ENCODE measurements around the gene COPB2. TPM values are rescaled to one million over a fixed set of nuclear protein-coding genes. Genes with fewer than 3 reads are reported as not detected.
"Not testable (repeated sequence)": the region's sequence is repeated elsewhere in the genome, so short reads cannot be mapped to it uniquely, and the experiment has no call there.

Gene COPB2
- total RNA-seq, 2 donors from 2014 or later: 53.4 to 65.8 TPM

DNA sequence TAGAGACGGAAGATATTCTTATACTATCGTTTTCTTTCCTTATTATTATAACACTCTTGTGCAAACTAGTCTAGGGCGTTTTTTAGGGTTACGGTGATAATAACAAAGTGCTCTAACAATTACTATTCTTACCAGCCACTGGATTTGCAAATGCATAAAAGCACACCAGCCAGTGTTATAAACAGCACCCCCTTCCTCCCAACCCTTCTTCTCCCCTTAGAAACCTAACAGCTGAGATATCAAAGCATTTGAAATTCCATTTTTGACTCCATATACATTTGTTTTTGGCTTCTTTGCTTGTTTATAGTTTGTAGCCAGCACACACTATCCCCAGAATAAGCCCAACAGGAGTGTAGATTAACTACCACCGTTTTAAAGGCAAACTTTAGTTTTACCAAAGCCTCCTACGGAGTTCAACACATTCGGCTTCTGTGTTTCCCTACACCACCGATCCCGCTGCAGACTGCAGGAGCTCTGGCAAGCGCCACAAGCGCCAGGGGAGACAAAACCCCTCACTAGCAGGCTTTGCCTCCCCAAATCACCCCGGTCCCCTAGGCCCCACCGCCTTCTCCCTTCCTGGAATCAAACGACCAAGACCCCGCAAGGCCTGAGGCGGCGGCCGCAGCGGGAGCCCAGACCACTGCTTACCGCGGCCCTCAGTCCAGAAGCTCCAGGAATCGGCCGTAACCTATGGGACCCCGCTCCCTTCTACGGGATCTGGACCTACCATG lies 461 bp downstream of the COPB2 start:
- TF ChIP-seq, protein P1, sequence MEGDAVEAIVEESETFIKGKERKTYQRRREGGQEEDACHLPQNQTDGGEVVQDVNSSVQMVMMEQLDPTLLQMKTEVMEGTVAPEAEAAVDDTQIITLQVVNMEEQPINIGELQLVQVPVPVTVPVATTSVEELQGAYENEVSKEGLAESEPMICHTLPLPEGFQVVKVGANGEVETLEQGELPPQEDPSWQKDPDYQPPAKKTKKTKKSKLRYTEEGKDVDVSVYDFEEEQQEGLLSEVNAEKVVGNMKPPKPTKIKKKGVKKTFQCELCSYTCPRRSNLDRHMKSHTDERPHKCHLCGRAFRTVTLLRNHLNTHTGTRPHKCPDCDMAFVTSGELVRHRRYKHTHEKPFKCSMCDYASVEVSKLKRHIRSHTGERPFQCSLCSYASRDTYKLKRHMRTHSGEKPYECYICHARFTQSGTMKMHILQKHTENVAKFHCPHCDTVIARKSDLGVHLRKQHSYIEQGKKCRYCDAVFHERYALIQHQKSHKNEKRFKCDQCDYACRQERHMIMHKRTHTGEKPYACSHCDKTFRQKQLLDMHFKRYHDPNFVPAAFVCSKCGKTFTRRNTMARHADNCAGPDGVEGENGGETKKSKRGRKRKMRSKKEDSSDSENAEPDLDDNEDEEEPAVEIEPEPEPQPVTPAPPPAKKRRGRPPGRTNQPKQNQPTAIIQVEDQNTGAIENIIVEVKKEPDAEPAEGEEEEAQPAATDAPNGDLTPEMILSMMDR (IDR thresholded peaks at IDR 0.05): no peak

DNA sequence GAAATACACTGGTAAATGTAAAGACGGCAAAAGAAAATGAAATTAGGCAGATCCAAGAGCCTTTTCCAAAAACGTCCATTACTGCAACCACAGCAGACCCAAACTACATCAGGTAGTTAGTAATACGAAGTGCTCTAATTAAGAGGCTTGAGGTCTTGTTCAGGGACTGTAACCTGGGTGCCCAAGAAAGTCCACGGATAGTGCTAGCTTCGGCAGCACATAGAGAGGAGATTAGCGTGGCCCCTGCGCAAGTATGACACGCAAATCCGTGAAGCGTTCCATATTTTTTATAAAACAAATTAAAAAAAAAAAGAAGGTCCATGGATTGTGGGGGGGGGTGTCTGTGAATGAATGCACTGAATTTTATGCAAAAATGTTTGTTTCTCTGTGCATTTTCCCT lies 1.4 kb downstream of the COPB2 start:
- Histone ChIP-seq H3K36me3 (peaks cover 2% of the 10 kb centered on the region), H3K4me1 (peaks cover 0 to 47% of the 10 kb centered on the region in 2 donors), H3K27me3 (no peaks in the 10 kb centered on the region), H3K9me3 (no peaks in the 10 kb centered on the region), H3K27ac (no peak overlapping the region), H3K4me3 (peak overlapping the region in 1 of 2 donors; percentile 95)
- DNase-seq (ENCODE audit: low spot score): no peak
- TF ChIP-seq, protein P1 (IDR thresholded peaks at IDR 0.05): no peak

More for the DNA sequence above, 461 bp downstream of the COPB2 start:
- no peaks in the 10 kb centered on the region for H3K9me3 ChIP-seq
- no peaks in the 10 kb centered on the region for H3K36me3 ChIP-seq
- no peak for DNase-seq (ENCODE audit: low spot score)
- peak overlapping the region; percentile 95 to 96 for H3K27ac ChIP-seq
- peak overlapping the region; percentile 86 to 95 for H3K4me3 ChIP-seq
- H3K27me3 ChIP-seq: no peaks in the 10 kb centered on the region
- peaks cover 0 to 47% of the 10 kb centered on the region in 2 donors for H3K4me1 ChIP-seq

DNA sequence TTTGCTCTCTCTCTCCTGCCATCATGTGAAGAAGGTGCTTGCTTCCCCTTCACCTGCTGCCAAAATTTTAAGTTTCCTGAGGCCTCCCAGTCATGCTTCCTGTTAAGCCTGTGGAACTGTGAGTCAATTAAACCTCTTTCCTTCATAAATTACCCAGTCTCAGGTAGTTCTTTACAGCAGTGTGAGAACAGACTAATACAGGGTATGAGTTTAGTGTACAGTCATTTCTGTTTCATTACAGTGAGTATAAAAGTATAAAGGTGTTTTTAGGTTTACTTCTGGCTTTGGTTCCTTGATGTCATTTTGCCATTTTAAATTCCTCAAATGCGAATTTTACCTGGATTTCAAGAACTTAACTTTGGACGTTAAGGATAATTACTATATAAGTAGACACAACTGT lies 7.2 kb downstream of the COPB2 start:
- not testable (repeated sequence) for DNase-seq (ENCODE audit: low spot score); H3K9me3 ChIP-seq; H3K27me3 ChIP-seq; H3K27ac ChIP-seq; H3K4me3 ChIP-seq
- H3K36me3 ChIP-seq: peaks cover 43% of the 10 kb centered on the region
- peaks cover 0 to 19% of the 10 kb centered on the region in 2 donors for H3K4me1 ChIP-seq

DNA sequence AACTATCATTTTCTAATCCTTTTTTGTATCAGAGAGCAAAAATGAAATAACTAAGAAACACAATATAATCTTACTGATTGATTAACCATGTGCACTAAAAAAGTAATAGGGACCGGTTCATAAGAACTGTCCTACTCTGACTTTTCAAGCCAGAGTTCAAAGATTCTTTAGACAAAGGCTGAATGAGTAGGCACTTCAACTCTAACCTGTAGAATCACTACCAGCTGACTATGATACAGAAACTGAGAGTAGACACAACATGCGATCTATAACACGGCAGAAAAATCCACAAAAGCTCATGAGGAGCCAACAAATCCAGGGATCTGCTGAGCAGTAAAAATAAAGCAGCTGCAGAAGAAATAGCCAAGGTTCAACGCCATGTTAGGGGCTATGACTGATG lies 8.9 kb downstream of the COPB2 start:
- Histone ChIP-seq H3K4me3 (no peak overlapping the region), H3K36me3 (peaks cover 60% of the 10 kb centered on the region), H3K27me3 (no peaks in the 10 kb centered on the region), H3K4me1 (peaks cover 0 to 5% of the 10 kb centered on the region in 2 donors), H3K9me3 (no peaks in the 10 kb centered on the region), H3K27ac (no peak overlapping the region)
- TF ChIP-seq, protein P1 (IDR thresholded peaks at IDR 0.05): no peak
- DNase-seq (ENCODE audit: low spot score): no peak

DNA sequence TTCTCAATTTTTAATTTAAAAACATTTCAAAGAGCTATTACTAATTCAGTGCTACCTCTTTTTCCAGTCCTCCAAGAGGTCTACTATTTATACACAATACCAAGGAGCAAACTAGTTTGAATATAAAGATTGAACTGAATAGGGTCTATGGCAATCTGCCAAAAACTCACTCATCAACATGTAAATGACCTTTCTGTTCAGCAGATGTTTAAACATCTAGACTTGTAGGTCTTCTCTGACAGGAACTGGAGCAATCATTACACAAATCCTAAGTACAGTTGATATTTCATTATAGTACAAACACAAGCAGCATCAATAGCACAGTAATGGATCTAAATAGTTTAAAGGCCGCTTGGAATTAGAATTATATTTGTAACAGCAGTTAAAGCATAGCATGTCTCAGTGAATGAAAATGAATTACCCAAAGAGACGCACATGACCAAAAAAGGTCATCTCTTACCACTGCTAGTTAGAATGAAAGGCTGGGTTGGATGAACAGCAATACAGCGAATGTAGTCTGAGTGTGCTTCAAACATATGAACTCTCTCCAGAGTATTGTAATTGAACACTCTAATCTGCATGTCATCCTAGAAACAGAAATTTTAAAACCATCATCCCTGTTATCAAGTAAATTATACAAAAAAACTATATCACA lies 10.7 kb downstream of the COPB2 start:
- Histone ChIP-seq H3K36me3 (peaks cover 78% of the 10 kb centered on the region), H3K4me3 (no peak overlapping the region)

DNA sequence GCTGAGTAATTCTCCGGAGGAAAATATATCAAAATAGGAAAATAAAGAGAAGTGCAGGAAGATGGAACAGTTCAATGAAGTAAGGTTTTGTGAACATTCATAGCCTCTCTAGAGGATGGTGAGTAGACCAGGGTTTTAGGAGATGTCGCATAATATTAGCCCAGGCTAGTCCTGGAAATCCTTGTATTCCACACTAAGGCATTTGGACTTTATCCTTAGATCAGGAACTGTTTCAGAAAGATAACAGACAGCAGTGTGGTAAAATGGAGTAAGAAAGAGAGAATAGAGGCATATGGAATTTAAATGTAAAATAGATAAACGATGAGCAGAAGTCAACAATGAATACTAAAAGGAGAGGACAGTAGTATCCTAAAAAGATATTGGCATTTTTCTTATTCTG lies 12.1 kb downstream of the COPB2 start:
- Histone ChIP-seq H3K4me1 (no peaks in the 10 kb centered on the region), H3K36me3 (peaks cover 82% of the 10 kb centered on the region), H3K4me3 (no peak overlapping the region), H3K27me3 (no peaks in the 10 kb centered on the region), H3K9me3 (no peaks in the 10 kb centered on the region), H3K27ac (no peak overlapping the region)
- TF ChIP-seq, protein P1 (IDR thresholded peaks at IDR 0.05): no peak
- DNase-seq (ENCODE audit: low spot score): no peak

More for the DNA sequence above, 10.7 kb downstream of the COPB2 start:
- no peaks in the 10 kb centered on the region for H3K4me1 ChIP-seq
- H3K27me3 ChIP-seq: no peaks in the 10 kb centered on the region
- no peaks in the 10 kb centered on the region for H3K9me3 ChIP-seq
- no peak overlapping the region for H3K27ac ChIP-seq
- TF ChIP-seq, protein P1 (IDR thresholded peaks at IDR 0.05): no peak
- DNase-seq (ENCODE audit: low spot score): no peak

All from right atrium auricular region (tissue), 2 donors.